Astrocyte (in vitro differentiated cells and primary cell): Measurements from ENCODE around the gene BPIFB1. TPM values are rescaled to one million over a fixed set of nuclear protein-coding genes. Genes with fewer than 3 reads are reported as not detected.

Experiments used
- DNase-seq: peaks from one replicate; pipeline ENCODE4 v3.0.0-alpha.2; 2010; ENCODE audit warnings: low read depth
- FAIRE-seq: peaks from 2 replicates; lab custom pipeline; 2011; peaks lifted over from hg19 to GRCh38; lab: Jason Lieb, UNC
- H2AFZ ChIP-seq: 2 replicates; pipeline ENCODE4 v1.6.0; 2012; ENCODE audit warnings: low read depth, low read length, inconsistent platforms
- H3K27ac ChIP-seq: 2 replicates; pipeline ENCODE4 v1.5.1; 2011; ENCODE audit warnings: low read depth, low read length, inconsistent platforms
- H3K27me3 ChIP-seq: 2 replicates; pipeline ENCODE4 v1.6.0; 2011; ENCODE audit warnings: low read length, inconsistent platforms; ENCODE audit not compliant: insufficient read depth
- H3K36me3 ChIP-seq: 2 replicates; pipeline ENCODE4 v1.5.1; 2011; ENCODE audit warnings: low read length, inconsistent platforms; ENCODE audit not compliant: insufficient read depth
- H3K4me1 ChIP-seq: 2 replicates; pipeline ENCODE4 v1.5.1; 2011; ENCODE audit warnings: low read length, inconsistent platforms; ENCODE audit not compliant: insufficient read depth
- H3K4me2 ChIP-seq: 2 replicates; pipeline ENCODE4 v1.6.0; 2012; ENCODE audit warnings: low read length, inconsistent platforms
- H3K4me3 ChIP-seq: 2 replicates; pipeline ENCODE4 v1.5.1; 2011; ENCODE audit warnings: low read depth, mild to moderate bottlenecking, low read length, inconsistent platforms; ENCODE audit not compliant: insufficient read depth
- H3K79me2 ChIP-seq: 2 replicates; pipeline ENCODE4 v1.6.0; 2012; ENCODE audit warnings: mild to moderate bottlenecking, low read length, inconsistent platforms; ENCODE audit not compliant: insufficient read depth
- H3K9ac ChIP-seq: 2 replicates; pipeline ENCODE4 v1.6.0; 2012; ENCODE audit warnings: mild to moderate bottlenecking, low read length, inconsistent platforms
- H3K9me3 ChIP-seq: 2 replicates; pipeline ENCODE4 v1.5.1; 2012; ENCODE audit warnings: low read depth, mild to moderate bottlenecking, low read length, inconsistent platforms; ENCODE audit not compliant: insufficient read depth
- H4K20me1 ChIP-seq: 2 replicates; pipeline ENCODE4 v1.6.0; 2012; ENCODE audit warnings: low read length, inconsistent platforms; ENCODE audit not compliant: insufficient read depth
- H3K27ac Mint-ChIP-seq: one replicate; pipeline ENCODE4 v1.8.0; 2021; ENCODE audit warnings: mild to moderate bottlenecking, mixed read lengths; ENCODE audit not compliant: unreplicated experiment
- H3K27me3 Mint-ChIP-seq: one replicate; pipeline ENCODE4 v1.8.0; 2021; ENCODE audit warnings: low read depth, mixed read lengths; ENCODE audit not compliant: unreplicated experiment
- H3K36me3 Mint-ChIP-seq: one replicate; pipeline ENCODE4 v1.8.0; 2021; ENCODE audit warnings: low read depth, mixed read lengths; ENCODE audit not compliant: unreplicated experiment
- H3K4me1 Mint-ChIP-seq: one replicate; pipeline ENCODE4 v1.8.0; 2021; ENCODE audit warnings: low read depth, mixed read lengths; ENCODE audit not compliant: unreplicated experiment
- H3K4me3 Mint-ChIP-seq: one replicate; pipeline ENCODE4 v1.8.0; 2021; ENCODE audit warnings: mild to moderate bottlenecking, moderate library complexity, mixed read lengths; ENCODE audit not compliant: unreplicated experiment
- H3K9me3 Mint-ChIP-seq: one replicate; pipeline ENCODE4 v1.8.0; 2021; ENCODE audit warnings: mild to moderate bottlenecking, mixed read lengths; ENCODE audit not compliant: unreplicated experiment
- CTCF ChIP-seq: IDR thresholded peaks from 2 replicates; pipeline ENCODE4 v1.5.1; 2011; ENCODE audit warnings: low read depth, mild to moderate bottlenecking, inconsistent platforms, low read length, moderate library complexity; ENCODE audit not compliant: insufficient read depth
- EZH2 ChIP-seq: IDR thresholded peaks from 2 replicates; pipeline ENCODE4 v1.6.1; 2012; ENCODE audit warnings: mild to moderate bottlenecking, low read length, inconsistent platforms; ENCODE audit not compliant: insufficient read depth
- total RNA-seq: library from RNA; stranded (reverse); gene quantifications from 2 replicates; pipeline ENCODE4 v1.2.1, GENCODE V29; 2021

The BPIFB1 gene
- total RNA-seq, 1 donor from 2014 or later, result not detected

DNA sequence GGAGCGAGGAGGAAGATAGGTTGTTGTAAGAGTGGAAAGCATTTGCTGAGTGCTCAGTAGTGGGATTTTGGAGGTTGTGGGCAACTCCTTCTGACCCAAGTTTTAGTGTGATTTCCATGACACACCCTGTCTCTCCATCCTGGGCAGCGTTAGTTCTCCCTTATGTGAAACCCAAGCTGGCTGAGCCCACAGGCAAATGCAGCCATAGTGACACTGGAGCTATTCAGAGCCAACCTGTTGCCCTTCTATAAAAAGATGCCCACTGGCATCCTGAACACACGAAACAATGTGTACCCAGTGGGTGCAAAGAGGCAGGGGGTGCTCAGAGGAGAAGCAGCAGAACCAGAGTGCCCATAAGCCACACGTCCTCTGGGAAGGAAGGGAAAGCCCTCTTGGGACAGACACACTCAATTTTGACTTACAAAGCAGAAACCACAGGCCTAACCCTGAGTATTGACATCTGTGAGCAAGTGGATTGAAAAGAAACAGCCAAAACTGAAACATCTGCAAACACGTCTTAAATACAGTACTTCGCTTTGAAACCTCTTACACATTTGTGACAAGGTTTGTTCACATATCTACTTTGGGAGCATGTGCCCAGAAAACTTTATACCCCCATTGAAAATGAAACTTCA lies 54.6 kb downstream of the BPIFB1 start:
- Histone ChIP-seq H3K4me3 (no peak overlapping the region), H3K27ac (no peak overlapping the region)
- H3K27ac Mint-ChIP-seq, result no peak overlapping the region

DNA sequence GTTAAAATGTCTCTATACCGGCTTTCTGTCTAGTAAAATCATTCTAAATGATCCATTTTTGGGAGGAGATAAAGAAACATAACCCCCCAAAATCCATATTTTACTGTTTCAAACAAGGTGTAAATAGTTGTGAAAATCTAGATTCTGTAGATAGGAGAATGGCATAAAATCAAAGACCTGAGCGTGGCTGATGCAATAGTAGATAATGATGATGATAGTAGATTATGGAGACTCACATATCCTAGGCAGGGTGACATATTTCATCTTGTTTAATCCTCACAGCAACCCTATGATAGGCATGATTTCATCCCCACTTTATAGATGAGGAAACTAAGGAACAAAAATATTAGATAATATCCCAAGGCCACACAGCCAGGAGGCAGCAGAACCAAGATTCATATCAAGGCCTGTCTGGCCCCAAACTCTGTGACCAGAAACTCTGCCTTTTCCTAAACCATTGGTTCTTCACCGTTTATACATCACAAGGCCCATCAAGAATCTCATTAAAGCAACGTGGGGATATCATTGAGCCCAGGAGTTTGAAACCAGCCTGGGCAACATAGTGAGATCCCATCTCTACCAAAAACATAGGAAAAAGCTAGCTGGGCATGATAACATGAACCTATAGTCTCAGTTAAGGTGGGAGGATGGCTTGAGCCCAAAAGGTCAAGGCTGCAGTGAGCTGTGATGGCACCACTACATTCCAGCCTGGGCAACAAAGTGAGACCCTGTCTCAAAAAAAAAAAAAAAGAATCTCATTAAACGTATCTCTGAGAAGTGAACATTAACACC lies 55.6 kb downstream of the BPIFB1 start:
- peaks cover 3% of the 10 kb centered on the region for H3K36me3 Mint-ChIP-seq
- Histone ChIP-seq H3K27ac (no peak overlapping the region), H3K79me2 (no peaks in the 10 kb centered on the region), H2AFZ (no peak overlapping the region), H4K20me1 (no peaks in the 10 kb centered on the region), H3K9me3 (no peaks in the 10 kb centered on the region), H3K27me3 (no peaks in the 10 kb centered on the region), H3K4me2 (no peak overlapping the region), H3K9ac (no peak overlapping the region), H3K4me1 (no peaks in the 10 kb centered on the region), H3K36me3 (no peaks in the 10 kb centered on the region), H3K4me3 (no peak overlapping the region)
- FAIRE-seq (no peak), DNase-seq (no peak)
- TF ChIP-seq CTCF (no peak), EZH2 (no peak)
- no peak overlapping the region for H3K4me3 Mint-ChIP-seq
- H3K9me3 Mint-ChIP-seq, result no peaks in the 10 kb centered on the region
- H3K4me1 Mint-ChIP-seq, result no peaks in the 10 kb centered on the region
- peak overlapping the region; percentile 26 for H3K27ac Mint-ChIP-seq
- peaks cover 27% of the 10 kb centered on the region for H3K27me3 Mint-ChIP-seq

More for the DNA sequence above, 54.6 kb downstream of the BPIFB1 start:
- Histone ChIP-seq H3K4me2 (no peak overlapping the region), H3K9ac (no peak overlapping the region), H2AFZ (no peak overlapping the region), H3K4me1 (no peaks in the 10 kb centered on the region), H3K79me2 (no peaks in the 10 kb centered on the region), H4K20me1 (no peaks in the 10 kb centered on the region), H3K27me3 (no peaks in the 10 kb centered on the region), H3K36me3 (no peaks in the 10 kb centered on the region), H3K9me3 (no peaks in the 10 kb centered on the region)
- Mint-ChIP-seq H3K27me3 (peaks cover 30% of the 10 kb centered on the region), H3K9me3 (no peaks in the 10 kb centered on the region), H3K4me1 (no peaks in the 10 kb centered on the region), H3K4me3 (no peak overlapping the region), H3K36me3 (peaks cover 3% of the 10 kb centered on the region)
- DNase-seq, result no peak
- TF ChIP-seq CTCF (no peak), EZH2 (no peak)
- no peak for FAIRE-seq
